H1 (cell line): ENCODE data around the gene TNC.

Experiments used
- ATF2 ChIP-seq: IDR thresholded peaks from 2 replicates; pipeline ENCODE4 v1.6.1; 2012; ENCODE audit warnings: low read length, inconsistent platforms
- ATF3 ChIP-seq: IDR thresholded peaks from 2 replicates; pipeline ENCODE4 v1.6.1; 2011; ENCODE audit warnings: low read depth, mild to moderate bottlenecking, low read length; ENCODE audit not compliant: insufficient read depth
- BRCA1 ChIP-seq: IDR thresholded peaks from 2 replicates; pipeline ENCODE4 v1.6.1; 2012; ENCODE audit warnings: low read depth, low read length, improper control_type of control experiment
- CHD2 ChIP-seq: IDR thresholded peaks from 2 replicates; pipeline ENCODE4 v1.6.1; 2012; ENCODE audit warnings: low read length, improper control_type of control experiment
- CREB1 ChIP-seq: IDR thresholded peaks from 2 replicates; pipeline ENCODE4 v1.6.1; 2012; ENCODE audit warnings: inconsistent platforms
- CTCF ChIP-seq, 3 experiments: IDR thresholded peaks; 1 replicate in 2 of 3; 2 replicates in 1 of 3; pipeline versions ENCODE4 v1.5.1 to v1.6.1; 2011; ENCODE audit warnings: low read length in 3 of 3, mild to moderate bottlenecking in 3 of 3, inconsistent platforms in 2 of 3, low read depth in 1 of 3, moderate library complexity in 1 of 3; ENCODE audit not compliant: insufficient read depth in 1 of 3; ENCODE audit errors: control extremely low read depth in 1 of 3
- EP300 ChIP-seq, 2 experiments: IDR thresholded peaks; 1 replicate in 1 of 2; 2 replicates in 1 of 2; pipeline ENCODE4 v1.6.1; 2011 to 2012; ENCODE audit warnings: low read depth in 2 of 2, low read length in 2 of 2, mild to moderate bottlenecking in 2 of 2, borderline replicate concordance in 1 of 2, inconsistent platforms in 1 of 2, moderate library complexity in 1 of 2
- GABPA ChIP-seq: IDR thresholded peaks from 2 replicates; pipeline ENCODE4 v1.6.1; 2011; ENCODE audit warnings: mild to moderate bottlenecking, low read length, moderate library complexity, borderline replicate concordance; ENCODE audit not compliant: insufficient read depth
- POLR2A ChIP-seq, 2 experiments: IDR thresholded peaks; 1 replicate in 1 of 2; 2 replicates in 1 of 2; pipeline ENCODE4 v1.6.1; 2011; ENCODE audit warnings: low read depth in 2 of 2, low read length in 2 of 2, mild to moderate bottlenecking in 2 of 2; ENCODE audit errors: control extremely low read depth in 1 of 2
- POLR2AphosphoS5 ChIP-seq: IDR thresholded peaks from 2 replicates; pipeline ENCODE4 v1.6.1; 2011; ENCODE audit warnings: low read depth, low read length
- SAP30 ChIP-seq: fragments of 300-600 bp; sonication (generic); IDR thresholded peaks from 2 replicates; pipeline ENCODE4 v1.7.1; 2012; ENCODE audit warnings: low read length, moderate library complexity, mild to moderate bottlenecking, inconsistent platforms; ENCODE audit not compliant: insufficient read depth, insufficient replicate concordance
- SP1 ChIP-seq: IDR thresholded peaks from 2 replicates; pipeline ENCODE4 v1.6.1; 2011; ENCODE audit warnings: low read depth, low read length
- YY1 ChIP-seq: IDR thresholded peaks from 2 replicates; pipeline ENCODE4 v1.6.1; 2011; ENCODE audit warnings: low read depth, mild to moderate bottlenecking, low read length

GRCh38 chr9:115104908-115105307 lies 13.0 kb downstream of the TNC start:
- TF ChIP-seq POLR2AphosphoS5 = no peak
- TF ChIP-seq GABPA = no peak
- no peak for TF ChIP-seq ATF3
- no peak for TF ChIP-seq SAP30
- TF ChIP-seq BRCA1 = no peak
- no peak for TF ChIP-seq CTCF (IDR thresholded peaks at IDR 0.05; ENCODE audit: control extremely low read depth in 1 of 3, insufficient read depth in 1 of 3, low read depth in 1 of 3, low read length in 3 of 3)
- TF ChIP-seq CHD2 = no peak
- no peak for TF ChIP-seq SP1
- no peak for TF ChIP-seq YY1
- no peak for TF ChIP-seq EP300 (IDR thresholded peaks at IDR 0.05; ENCODE audit: borderline replicate concordance in 1 of 2, low read depth in 2 of 2, low read length in 2 of 2)
- TF ChIP-seq CREB1 = no peak
- TF ChIP-seq POLR2A (IDR thresholded peaks at IDR 0.05; ENCODE audit: control extremely low read depth in 1 of 2, low read depth in 2 of 2, low read length in 2 of 2) = no peak
- no peak for TF ChIP-seq ATF2
